NCI-H446 (cell line): ENCODE results near the gene ADAMTSL1.
A peak's percentile ranks its signal among the peaks of the same experiment; 100 is the strongest.

ENCODE experiments used
- DNase-seq, 2 experiments: peaks; one replicate each; lab custom pipeline; 2025; lab: John Stamatoyannopoulos, UW

Gene ADAMTSL1

GRCh38 chr9:18550286-18550685 is 76.3 kb downstream of the ADAMTSL1 start:
- DNase-seq, result no peak

GRCh38 chr9:18554244-18554643 is 80.3 kb downstream of the ADAMTSL1 start:
- no peak for DNase-seq

GRCh38 chr9:18555105-18555883 is 81.3 kb downstream of the ADAMTSL1 start:
- no peak for DNase-seq

GRCh38 chr9:18564018-18564880 is 90.3 kb downstream of the ADAMTSL1 start:
- DNase-seq, result no peak

GRCh38 chr9:18566121-18566520 is 92.2 kb downstream of the ADAMTSL1 start:
- DNase-seq, result no peak

GRCh38 chr9:18568973-18569372 is 95.0 kb downstream of the ADAMTSL1 start:
- no peak for DNase-seq

GRCh38 chr9:18569941-18570630 is 96.1 kb downstream of the ADAMTSL1 start:
- DNase-seq, result no peak

GRCh38 chr9:18573021-18573556 is 99.1 kb downstream of the ADAMTSL1 start:
- DNase-seq, result no peak

- no peak for DNase-seq
These were observed 101.7 kb downstream of the ADAMTSL1 start for GRCh38 chr9:18575686-18576085.

- no peak for DNase-seq
These were observed 105.6 kb downstream of the ADAMTSL1 start for GRCh38 chr9:18579536-18579935.

- no peak for DNase-seq
These were observed 106.2 kb downstream of the ADAMTSL1 start for GRCh38 chr9:18580151-18580550.

GRCh38 chr9:18585996-18586395 is 112.0 kb downstream of the ADAMTSL1 start:
- no peak for DNase-seq

- DNase-seq, result no peak
These were observed 114.0 kb downstream of the ADAMTSL1 start for GRCh38 chr9:18588002-18588401.

GRCh38 chr9:18591261-18591660 is 117.3 kb downstream of the ADAMTSL1 start:
- no peak for DNase-seq

GRCh38 chr9:18594837-18595236 is 120.9 kb downstream of the ADAMTSL1 start:
- peak in 1 of 2 experiments; percentile 46 for DNase-seq

- peak; percentile 79 to 95 for DNase-seq
These were observed 121.6 kb downstream of the ADAMTSL1 start for GRCh38 chr9:18595597-18595996.

GRCh38 chr9:18596920-18597319 is 123.0 kb downstream of the ADAMTSL1 start:
- DNase-seq, result no peak

- no peak for DNase-seq
These were observed 125.0 kb downstream of the ADAMTSL1 start for GRCh38 chr9:18598969-18599368.

GRCh38 chr9:18601026-18601425 is 127.1 kb downstream of the ADAMTSL1 start:
- no peak for DNase-seq

- DNase-seq, result no peak
These were observed 128.0 kb downstream of the ADAMTSL1 start for GRCh38 chr9:18601956-18602355.

- DNase-seq, result no peak
These were observed 131.1 kb downstream of the ADAMTSL1 start for GRCh38 chr9:18604767-18605730.
